SK-N-MC (cell line): Measurements from ENCODE around the gene OR2A7.
"Not testable (repeated sequence)": the region's sequence is repeated elsewhere in the genome, so short reads cannot be mapped to it uniquely, and the experiment has no call there.

ENCODE experiments used
- DNase-seq: peaks from one replicate; pipeline ENCODE4 v3.0.0-alpha.2; 2011; ENCODE audit warnings: low read depth, low spot score
- H3K27ac ChIP-seq: fragments of 200-600 bp; sonication (generic); 2 replicates; pipeline ENCODE4 v1.5.1; 2016; ENCODE audit warnings: mixed run types
- H3K36me3 ChIP-seq: fragments of 200-600 bp; sonication (generic); 2 replicates; pipeline ENCODE4 v1.6.1; 2017; ENCODE audit warnings: antibody characterized with exemption, low read length, mixed read lengths; ENCODE audit not compliant: insufficient read depth
- H3K4me3 ChIP-seq: fragments of 200-600 bp; sonication (generic); 2 replicates; pipeline ENCODE4 v1.5.1; 2016
- H3K9ac ChIP-seq: fragments of 200-600 bp; sonication (generic); 2 replicates; pipeline ENCODE4 v1.8.0; 2017; ENCODE audit warnings: mixed run types, mixed read lengths; ENCODE audit not compliant: insufficient read length
- H3K9me3 ChIP-seq: fragments of 200-600 bp; sonication (generic); 2 replicates; pipeline ENCODE4 v1.6.1; 2017; ENCODE audit warnings: low read depth, mild to moderate bottlenecking, antibody characterized with exemption, low read length, moderate library complexity, mixed read lengths

The OR2A7 gene

DNA sequence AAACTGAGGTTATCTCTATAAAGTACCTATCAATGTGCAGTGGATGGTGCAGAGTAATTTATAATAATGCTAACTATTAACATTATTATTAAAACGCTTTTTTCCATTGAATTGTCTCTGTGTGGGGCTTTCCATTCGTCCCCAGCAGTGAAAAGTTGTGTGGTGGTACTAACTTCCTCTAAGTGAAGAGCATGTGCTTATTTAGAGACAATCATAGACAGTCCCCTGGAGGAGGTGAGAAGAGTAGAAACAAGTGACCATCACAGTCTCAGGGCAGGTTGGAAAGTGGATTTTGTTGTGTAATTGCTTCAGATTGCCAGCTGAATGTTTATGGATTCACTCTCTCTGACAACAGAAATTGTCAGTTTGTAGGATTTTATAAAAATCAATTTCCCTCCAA is 33.6 kb downstream of the OR2A7 start:
- DNase-seq, H3K9ac ChIP-seq, H3K36me3 ChIP-seq, H3K9me3 ChIP-seq, H3K27ac ChIP-seq, H3K4me3 ChIP-seq: not testable (repeated sequence)

DNA sequence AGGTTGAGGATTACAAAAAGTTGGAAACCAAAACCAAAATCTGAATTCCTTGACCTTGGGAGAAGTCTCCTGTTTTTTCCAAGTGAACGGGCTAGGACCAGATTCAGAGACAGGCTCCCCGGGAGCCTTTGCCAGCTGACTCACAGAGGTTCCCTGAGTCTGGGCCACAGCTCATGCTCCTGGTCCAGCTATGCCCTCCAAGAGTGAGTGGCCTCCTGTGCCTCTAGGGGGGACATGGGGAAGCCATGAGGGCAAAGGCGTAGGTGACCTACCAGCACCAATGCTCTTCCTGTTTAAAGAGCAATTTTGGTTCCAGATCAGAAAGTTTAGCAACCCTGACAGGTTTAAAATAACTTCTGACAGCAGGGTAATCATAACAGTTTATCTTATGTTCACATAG is 35.8 kb downstream of the OR2A7 start:
- not testable (repeated sequence) for DNase-seq, H3K36me3 ChIP-seq, H3K27ac ChIP-seq, H3K4me3 ChIP-seq, H3K9me3 ChIP-seq, H3K9ac ChIP-seq

DNA sequence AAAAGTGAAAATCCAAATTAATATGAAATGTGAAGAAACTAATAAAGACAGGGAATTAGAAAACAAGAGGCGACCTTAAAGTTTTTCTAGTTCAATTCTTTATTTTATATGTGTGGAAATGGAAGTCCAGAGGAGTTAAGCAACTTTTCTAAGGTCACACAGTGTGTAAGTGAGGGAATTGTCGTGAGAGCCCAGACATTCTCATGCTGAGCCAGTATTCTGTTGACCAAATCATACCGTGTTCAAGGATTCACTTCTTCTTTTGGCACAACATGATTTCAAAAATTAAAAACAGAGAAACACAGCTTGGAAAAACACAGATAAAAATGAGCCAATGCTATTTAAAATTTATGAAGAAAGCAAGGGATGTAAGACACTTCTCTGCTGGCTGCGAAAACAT is 37.7 kb downstream of the OR2A7 start:
- H3K36me3 ChIP-seq, H3K4me3 ChIP-seq, DNase-seq, H3K9ac ChIP-seq, H3K27ac ChIP-seq, H3K9me3 ChIP-seq: not testable (repeated sequence)

DNA sequence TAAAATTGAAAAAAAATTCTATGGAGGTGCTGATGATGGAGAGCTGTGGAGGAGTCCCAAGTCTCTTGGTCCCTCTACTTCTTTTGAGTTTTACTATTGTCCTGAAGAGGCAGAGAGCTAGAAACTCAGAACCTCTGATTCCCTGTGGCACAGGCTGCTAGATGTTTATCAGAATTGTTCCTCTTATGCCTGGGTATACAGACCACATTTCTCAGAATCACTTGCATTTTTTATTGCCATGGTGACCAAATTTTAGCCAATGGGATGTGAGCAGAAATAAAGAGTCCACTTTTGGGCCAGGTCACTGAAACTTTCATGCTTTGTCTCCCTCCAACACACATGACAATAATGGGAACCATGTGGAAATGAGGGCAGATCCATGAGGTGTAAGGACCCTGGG is 40.9 kb downstream of the OR2A7 start:
- not testable (repeated sequence) for H3K9me3 ChIP-seq, H3K9ac ChIP-seq, DNase-seq, H3K4me3 ChIP-seq, H3K36me3 ChIP-seq, H3K27ac ChIP-seq

DNA sequence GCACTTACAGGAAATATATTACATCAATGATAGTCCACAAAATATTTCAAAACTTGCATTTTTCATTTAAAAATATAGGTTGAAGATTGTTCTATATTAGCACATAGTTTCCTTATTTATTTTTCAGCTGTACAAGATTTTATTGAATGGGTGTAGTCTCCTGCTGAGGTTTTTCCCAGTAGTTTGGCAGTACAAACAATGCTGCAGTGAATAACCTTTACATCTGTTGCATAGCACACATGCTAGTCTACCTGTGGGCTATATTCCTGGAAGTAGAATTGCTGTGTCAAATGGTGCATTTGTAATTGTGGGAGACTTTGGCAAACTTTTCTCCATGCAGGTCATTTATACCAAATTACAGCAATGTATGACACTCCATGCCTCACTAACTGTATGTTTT is 44.1 kb downstream of the OR2A7 start:
- H3K27ac ChIP-seq, DNase-seq, H3K9ac ChIP-seq, H3K9me3 ChIP-seq, H3K4me3 ChIP-seq, H3K36me3 ChIP-seq: not testable (repeated sequence)

DNA sequence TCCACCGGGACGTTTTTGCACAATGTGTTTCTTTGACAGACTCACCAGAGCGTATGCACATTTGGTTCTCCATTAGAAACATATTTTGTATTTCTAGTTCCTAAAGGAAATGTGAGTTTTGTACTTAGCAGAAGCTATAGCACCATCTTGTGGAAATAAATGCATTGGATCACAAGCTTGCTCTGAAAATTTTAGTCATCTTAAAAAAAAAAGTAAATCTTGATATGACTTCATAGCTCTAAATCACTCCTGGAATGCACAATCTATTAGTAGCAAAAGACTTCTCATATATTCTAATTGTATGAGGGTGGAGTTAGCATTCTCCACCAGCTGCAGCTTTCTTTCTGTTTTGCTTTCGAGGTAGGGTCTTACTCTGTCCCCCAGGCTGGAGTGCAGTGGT is 45.4 kb downstream of the OR2A7 start:
- H3K36me3 ChIP-seq, H3K27ac ChIP-seq, DNase-seq, H3K9ac ChIP-seq, H3K9me3 ChIP-seq, H3K4me3 ChIP-seq: not testable (repeated sequence)

DNA sequence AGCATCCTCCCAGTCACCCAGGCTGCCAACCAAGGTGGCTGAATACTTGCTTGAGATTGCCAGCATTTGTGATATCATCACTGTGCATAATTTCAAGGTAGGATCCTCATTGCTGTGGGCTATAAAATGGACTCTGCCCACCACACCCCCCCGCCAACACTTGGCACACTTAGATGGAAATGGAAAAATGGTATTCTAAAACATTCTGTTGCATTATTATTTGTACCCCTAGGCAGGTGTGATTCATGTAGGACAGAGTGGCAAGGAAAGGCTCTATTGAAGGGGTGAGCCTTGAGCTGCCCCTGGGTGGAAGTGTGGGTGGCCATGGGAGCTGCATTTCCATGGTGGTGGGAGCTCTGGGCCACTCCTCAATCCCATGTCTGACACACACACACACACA is 46.0 kb downstream of the OR2A7 start:
- H3K36me3 ChIP-seq, H3K27ac ChIP-seq, H3K9me3 ChIP-seq, DNase-seq, H3K9ac ChIP-seq, H3K4me3 ChIP-seq: not testable (repeated sequence)

DNA sequence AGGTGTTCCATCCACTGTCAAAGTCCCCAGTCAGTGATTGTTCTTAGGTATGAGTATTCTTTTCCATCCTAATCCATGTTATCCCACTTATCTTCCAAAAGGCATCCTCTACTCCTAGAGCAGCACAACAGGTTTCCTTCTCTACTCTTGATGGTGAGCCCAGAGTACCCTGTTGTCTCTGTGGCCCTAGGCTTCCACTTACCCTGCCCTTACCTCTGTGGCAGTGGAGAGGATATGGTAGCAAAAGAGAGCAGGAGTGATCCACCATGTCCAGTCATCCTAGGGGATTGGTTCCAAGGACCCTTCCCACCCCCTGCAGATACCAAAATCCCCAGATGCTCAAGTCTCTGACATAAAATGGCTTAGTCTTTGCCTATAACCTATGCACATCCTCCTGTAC is 47.4 kb downstream of the OR2A7 start:
- not testable (repeated sequence) for H3K27ac ChIP-seq, H3K4me3 ChIP-seq, H3K9ac ChIP-seq, H3K36me3 ChIP-seq, DNase-seq, H3K9me3 ChIP-seq
